IMR-90 (cell line): ENCODE data around the gene GIMAP1. TPM values are rescaled to one million over a fixed set of nuclear protein-coding genes. Genes with fewer than 3 reads are reported as not detected.

Experiments used
- ATAC-seq: fragments of 200-7000 bp; cut with Tn5 transposase; 2 replicates; pipeline ENCODE4 v1.9.1; 2020; ENCODE audit warnings: low read depth, mild to moderate bottlenecking, moderate library complexity
- BruUV-seq: library from RNA; stranded (reverse); fragments of 400-500 nt; replicated peaks from 2 replicates; lab custom pipeline; 2021; lab: Mats Ljungman, UMichigan
- CTCF ChIA-PET: fragments of 300-600 bp; formaldehyde crosslinking; extraction: SDS; loops from one replicate; lab custom pipeline; 2021; ENCODE audit warnings: antibody characterized with exemption; lab: Yijun Ruan, JAX
- POLR2A ChIA-PET: fragments of 300-600 bp; sonication (Branson Sonifier 250); formaldehyde crosslinking; loops from one replicate; lab custom pipeline; 2022; ENCODE audit warnings: antibody characterized with exemption; ENCODE audit not compliant: unreplicated experiment; lab: Charles Lee
- DNase-seq: peaks from one replicate; pipeline ENCODE4 v3.0.0; 2013
- H2AFZ ChIP-seq: replicated peaks from 2 replicates; pipeline ENCODE3; 2013; ENCODE audit warnings: low read length, mild to moderate bottlenecking; ENCODE audit not compliant: poor library complexity
- H2AK5ac ChIP-seq: 2 replicates; pipeline ENCODE4 v1.6.1; 2013; ENCODE audit warnings: low read depth, low read length, inconsistent platforms
- H2AK9ac ChIP-seq: replicated peaks from 2 replicates; pipeline ENCODE3; 2013; ENCODE audit warnings: mild to moderate bottlenecking, low read depth, low read length, moderate library complexity; ENCODE audit not compliant: poor library complexity
- H2BK120ac ChIP-seq: 2 replicates; pipeline ENCODE4 v1.6.1; 2013; ENCODE audit warnings: low read depth, low read length, inconsistent platforms
- H2BK15ac ChIP-seq: 3 replicates; pipeline ENCODE4 v1.6.1; 2013; ENCODE audit warnings: low read depth, low read length, inconsistent platforms
- H2BK20ac ChIP-seq: 2 replicates; pipeline ENCODE4 v1.6.1; 2013; ENCODE audit warnings: low read depth, mild to moderate bottlenecking, inconsistent platforms, low read length, moderate library complexity
- H2BK5ac ChIP-seq: 2 replicates; pipeline ENCODE4 v1.6.1; 2013; ENCODE audit warnings: mild to moderate bottlenecking, low read depth, low read length, inconsistent platforms; ENCODE audit not compliant: poor library complexity, severe bottlenecking
- H3K14ac ChIP-seq: replicated peaks from 2 replicates; pipeline ENCODE4 v1.6.1; 2013; ENCODE audit warnings: low read depth, low read length, inconsistent platforms
- H3K18ac ChIP-seq: 2 replicates; pipeline ENCODE4 v1.6.1; 2013; ENCODE audit warnings: low read depth, low read length, control low read depth
- H3K23ac ChIP-seq: 2 replicates; pipeline ENCODE4 v1.6.1; 2013; ENCODE audit warnings: low read depth, low read length, inconsistent platforms
- H3K27ac ChIP-seq: 2 replicates; pipeline ENCODE4 v1.5.1; 2013; ENCODE audit warnings: mild to moderate bottlenecking, control low read depth, low read length; ENCODE audit not compliant: insufficient read depth
- H3K27me3 ChIP-seq: 2 replicates; pipeline ENCODE4 v1.6.1; 2013; ENCODE audit warnings: low read length; ENCODE audit not compliant: control insufficient read depth, insufficient read depth
- H3K36me3 ChIP-seq: 2 replicates; pipeline ENCODE4 v1.6.1; 2013; ENCODE audit warnings: low read length, mixed read lengths; ENCODE audit not compliant: control insufficient read depth, insufficient read depth
- H3K4ac ChIP-seq: 2 replicates; pipeline ENCODE4 v1.6.1; 2013; ENCODE audit warnings: low read depth, low read length, inconsistent platforms
- H3K4me1 ChIP-seq: 2 replicates; pipeline ENCODE4 v1.6.1; 2013; ENCODE audit warnings: low read length, mixed read lengths; ENCODE audit not compliant: control insufficient read depth, insufficient read depth
- H3K4me2 ChIP-seq: 2 replicates; pipeline ENCODE4 v1.6.1; 2013; ENCODE audit warnings: low read depth, mild to moderate bottlenecking, control low read depth, low read length, moderate library complexity
- H3K4me3 ChIP-seq: 2 replicates; pipeline ENCODE4 v1.5.1; 2013; ENCODE audit warnings: low read depth, mild to moderate bottlenecking, control low read depth, low read length, moderate library complexity; ENCODE audit not compliant: insufficient read depth
- H3K56ac ChIP-seq: 2 replicates; pipeline ENCODE4 v1.6.1; 2013; ENCODE audit warnings: low read length, inconsistent platforms; ENCODE audit not compliant: insufficient read depth; ENCODE audit errors: extremely low read depth
- H3K79me1 ChIP-seq, 2 experiments: 2 replicates each; pipeline ENCODE4 v1.6.1; 2013; ENCODE audit warnings: low read length in 2 of 2, inconsistent platforms in 1 of 2, low read depth in 1 of 2
- H3K9ac ChIP-seq: 2 replicates; pipeline ENCODE4 v1.6.1; 2013; ENCODE audit warnings: low read depth, low read length, control low read depth
- H3K9me1 ChIP-seq: 2 replicates; pipeline ENCODE4 v1.6.1; 2013; ENCODE audit warnings: low read length, inconsistent platforms; ENCODE audit not compliant: insufficient read depth
- H3K9me3 ChIP-seq: 2 replicates; pipeline ENCODE4 v1.6.1; 2013; ENCODE audit warnings: low read length; ENCODE audit not compliant: control insufficient read depth, insufficient read depth
- H4K20me1 ChIP-seq: 2 replicates; pipeline ENCODE4 v1.6.1; 2013; ENCODE audit warnings: low read length, inconsistent platforms; ENCODE audit not compliant: insufficient read depth
- H4K5ac ChIP-seq: 2 replicates; pipeline ENCODE4 v1.6.1; 2013; ENCODE audit warnings: mild to moderate bottlenecking, low read depth, low read length, control low read depth
- H4K8ac ChIP-seq, 2 experiments: 2 replicates each; pipeline ENCODE4 v1.6.1; 2013; ENCODE audit warnings: low read depth in 2 of 2, low read length in 2 of 2, control low read depth in 1 of 2, inconsistent platforms in 1 of 2
- H4K91ac ChIP-seq: 2 replicates; pipeline ENCODE4 v1.6.1; 2013; ENCODE audit warnings: low read depth, low read length, inconsistent platforms; ENCODE audit not compliant: insufficient read depth
- BHLHE40 ChIP-seq: fragments of 150-350 bp; IDR thresholded peaks from 2 replicates; pipeline ENCODE4 v1.6.1; 2016; ENCODE audit warnings: mild to moderate bottlenecking, low read depth, low read length
- CEBPB ChIP-seq: IDR thresholded peaks from 2 replicates; pipeline ENCODE4 v1.6.1; 2012; ENCODE audit warnings: low read depth, low read length, improper control_type of control experiment
- FOS ChIP-seq: fragments of 150-350 bp; IDR thresholded peaks from 2 replicates; pipeline ENCODE4 v1.6.1; 2016; ENCODE audit warnings: low read depth, low read length
- MAZ ChIP-seq: IDR thresholded peaks from 2 replicates; pipeline ENCODE4 v1.6.1; 2012; ENCODE audit warnings: low read depth, mild to moderate bottlenecking, low read length, improper control_type of control experiment, moderate library complexity, borderline replicate concordance
- MXI1 ChIP-seq: IDR thresholded peaks from 2 replicates; pipeline ENCODE4 v1.6.1; 2012; ENCODE audit warnings: low read depth, mild to moderate bottlenecking, low read length, moderate library complexity, borderline replicate concordance
- NFE2L2 ChIP-seq: fragments of 150-350 bp; IDR thresholded peaks from 2 replicates; pipeline ENCODE4 v1.6.1; 2016; ENCODE audit warnings: low read depth, mild to moderate bottlenecking, low read length
- POLR2A ChIP-seq: IDR thresholded peaks from 2 replicates; pipeline ENCODE4 v1.6.1; 2012; ENCODE audit warnings: mild to moderate bottlenecking, low read depth, low read length
- RAD21 ChIP-seq: IDR thresholded peaks from 2 replicates; pipeline ENCODE4 v1.6.1; 2012; ENCODE audit warnings: low read length, improper control_type of control experiment
- RFX5 ChIP-seq: IDR thresholded peaks from 2 replicates; pipeline ENCODE4 v1.8.0; 2012; ENCODE audit warnings: low read depth, mild to moderate bottlenecking, low read length, moderate library complexity
- SMC3 ChIP-seq: fragments of 150-350 bp; IDR thresholded peaks from 2 replicates; pipeline ENCODE4 v1.6.1; 2016; ENCODE audit warnings: low read depth, mild to moderate bottlenecking, antibody characterized with exemption, low read length, moderate library complexity
- WGBS, 2 experiments: methylation state at CpG; one replicate each; pipeline versions ENCODE4 v1.1.5 to v1.1.7; 2013; ENCODE audit warnings: missing lambda C conversion rate in 2 of 2; ENCODE audit not compliant: insufficient read length in 1 of 2; ENCODE audit errors: extremely low coverage in 2 of 2; 5-methylcytosine and 5-hydroxymethylcytosine counted together
- dilution Hi-C: fragments of 300-500 bp; cut with HindIII; formaldehyde crosslinking; loops from one replicate; pipeline ENCODE4 v1.14.3; 2018; ENCODE audit warnings: low sequenced_read_pairs; ENCODE audit not compliant: unreplicated experiment
- in situ Hi-C: fragments of 300-500 bp; cut with MboI; formaldehyde crosslinking; loops from 3 replicates; pipeline ENCODE4 v1.14.3; 2019; ENCODE audit warnings: low sequenced_read_pairs, inconsistent platforms, mixed read lengths
- intact Hi-C: fragments of 100-400 bp; cut with micrococcal nuclease; formaldehyde crosslinking; loops from 2 replicates; pipeline ENCODE4 v1.10.0; 2022
- polyA plus RNA-seq, 3 experiments: library from polyadenylated mRNA; depleted of rRNA; stranded (reverse); fragments of >200 nt; gene quantifications; 2 replicates each; pipeline ENCODE4 v1.2.3, GENCODE V29; 2012; ENCODE audit warnings: low replicate concordance in 1 of 3
- total RNA-seq: library from RNA; depleted of rRNA; stranded (reverse); fragments of >200 nt; gene quantifications from 2 replicates; pipeline ENCODE4 v1.2.3, GENCODE V29; 2012; rRNA removed
- TF ChIP-seq, protein P1 (sequence below): fragments of 150-350 bp; IDR thresholded peaks from 2 replicates; pipeline ENCODE4 v1.6.1; 2017; ENCODE audit warnings: mild to moderate bottlenecking, antibody characterized with exemption, low read length, low read depth

GIMAP1 gene
- total and polyA plus RNA-seq, 2 of the 4 experiments (the other 2 are of a cell fraction): not detected

DNA sequence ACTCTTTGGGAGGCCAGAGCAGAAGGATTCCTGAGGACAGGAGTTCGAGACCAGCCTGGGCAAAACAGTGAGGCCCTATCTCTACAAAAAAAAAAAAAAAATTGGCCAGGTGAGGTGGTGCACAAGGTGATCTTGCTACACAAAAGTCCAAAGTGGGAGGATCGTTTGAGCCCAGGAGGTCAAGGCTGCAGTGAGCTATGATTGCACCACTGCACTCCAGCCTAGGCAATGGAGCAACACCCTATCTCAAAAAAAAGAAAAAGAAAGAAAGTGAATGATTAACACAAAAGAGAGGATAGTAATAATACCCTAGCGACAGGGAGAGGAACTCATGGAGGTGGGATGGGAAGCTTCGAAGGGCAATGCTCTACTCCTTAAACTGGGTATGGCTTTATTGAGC lies 53.4 kb downstream of the GIMAP1 start:
- no peaks in the 10 kb centered on the region for H4K20me1 ChIP-seq
- H3K9ac ChIP-seq: no peak overlapping the region
- DNase-seq: no peak
- no peak overlapping the region for H3K18ac ChIP-seq
- no peak overlapping the region for H3K27ac ChIP-seq
- H3K14ac ChIP-seq: no peak overlapping the region
- H3K4me1 ChIP-seq: no peaks in the 10 kb centered on the region
- no peak overlapping the region for H3K23ac ChIP-seq
- ATAC-seq: no peak
- in situ Hi-C loops: no loop called here
- H3K9me1 ChIP-seq: no peaks in the 10 kb centered on the region
- H3K4me3 ChIP-seq: no peak overlapping the region
- H2BK20ac ChIP-seq: no peak overlapping the region
- H3K4ac ChIP-seq: no peak overlapping the region
- no peak overlapping the region for H4K8ac ChIP-seq
- no peak overlapping the region for H4K91ac ChIP-seq
- no peaks in the 10 kb centered on the region for H3K79me1 ChIP-seq
- WGBS, 2 experiments: no CpG with 5 or more reads among the region's 4 CpGs
- H3K56ac ChIP-seq: no peak overlapping the region
- no TSS peak for BruUV-seq
- ChIA-PET CTCF (interaction anchor here (0.6 to 0.7 kb wide), 2 partner anchors 194 to 242 kb away, joined by 3 read pairs; no protein-coding TSS in a partner anchor), POLR2A (no interaction called here)
- no peak overlapping the region for H2AK5ac ChIP-seq
- H3K4me2 ChIP-seq: no peak overlapping the region
- no peak overlapping the region for H2BK120ac ChIP-seq
- intact Hi-C loops: no loop called here
- dilution Hi-C loops: no loop called here
- no peak overlapping the region for H2AFZ ChIP-seq
- H2AK9ac ChIP-seq: no peak overlapping the region
- H3K36me3 ChIP-seq: peaks cover 5% of the 10 kb centered on the region; the same call in 1 of the 2 replicates
- no peak overlapping the region for H4K5ac ChIP-seq
- H3K9me3 ChIP-seq: no peaks in the 10 kb centered on the region
- H2BK5ac ChIP-seq: no peak overlapping the region
- no peak for TF ChIP-seq POLR2A
- no peak for TF ChIP-seq RAD21
- TF ChIP-seq, protein P1, sequence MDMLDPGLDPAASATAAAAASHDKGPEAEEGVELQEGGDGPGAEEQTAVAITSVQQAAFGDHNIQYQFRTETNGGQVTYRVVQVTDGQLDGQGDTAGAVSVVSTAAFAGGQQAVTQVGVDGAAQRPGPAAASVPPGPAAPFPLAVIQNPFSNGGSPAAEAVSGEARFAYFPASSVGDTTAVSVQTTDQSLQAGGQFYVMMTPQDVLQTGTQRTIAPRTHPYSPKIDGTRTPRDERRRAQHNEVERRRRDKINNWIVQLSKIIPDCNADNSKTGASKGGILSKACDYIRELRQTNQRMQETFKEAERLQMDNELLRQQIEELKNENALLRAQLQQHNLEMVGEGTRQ: no peak
- TF ChIP-seq RFX5: no peak
- TF ChIP-seq SMC3: no peak
- no peak for TF ChIP-seq FOS
- no peak for TF ChIP-seq BHLHE40
- no peak for TF ChIP-seq NFE2L2
- no peak for TF ChIP-seq MXI1
- no peak for TF ChIP-seq CEBPB
- no peak for TF ChIP-seq MAZ
- no peak overlapping the region for H2BK15ac ChIP-seq
- H3K27me3 ChIP-seq: no peaks in the 10 kb centered on the region

Other genes starting within 250 kb of the GIMAP1 start
- not detected in 2 replicates for gene GIMAP7, start 201.7 kb upstream of the GIMAP1 start, total RNA-seq
- not detected in 2 replicates for gene GIMAP7, start 201.7 kb upstream of the GIMAP1 start, polyA plus RNA-seq (2012; rRNA removed)
- gene GIMAP4, start 149.2 kb upstream of the GIMAP1 start, total RNA-seq: not detected in 2 replicates
- gene GIMAP4, start 149.2 kb upstream of the GIMAP1 start, polyA plus RNA-seq (2012; rRNA removed): not detected in 2 replicates
- not detected in 2 replicates for gene GIMAP6, start 84.2 kb upstream of the GIMAP1 start, total RNA-seq
- gene GIMAP6, start 84.2 kb upstream of the GIMAP1 start, polyA plus RNA-seq (2012; rRNA removed): not detected in 2 replicates
- gene GIMAP2, start 30.9 kb upstream of the GIMAP1 start, total RNA-seq: under 0.01 TPM in 1 of 2 replicates, not detected in the other
- not detected in 2 replicates for gene GIMAP2, start 30.9 kb upstream of the GIMAP1 start, polyA plus RNA-seq (2012; rRNA removed)
- not detected in 2 replicates for gene GIMAP5, start 20.8 kb downstream of the GIMAP1 start, total RNA-seq
- gene GIMAP5, start 20.8 kb downstream of the GIMAP1 start, polyA plus RNA-seq (2012; rRNA removed): not detected in 2 replicates
- not detected in 2 replicates for gene TMEM176B, start 83.8 kb downstream of the GIMAP1 start, total RNA-seq
- gene TMEM176B, start 83.8 kb downstream of the GIMAP1 start, polyA plus RNA-seq (2012; rRNA removed): not detected in 2 replicates
- not detected in 2 replicates for gene TMEM176A, start 84.2 kb downstream of the GIMAP1 start, total RNA-seq
- not detected in 2 replicates for gene TMEM176A, start 84.2 kb downstream of the GIMAP1 start, polyA plus RNA-seq (2012; rRNA removed)
- not detected in 2 replicates for gene AOC1, start 135.9 kb downstream of the GIMAP1 start, total RNA-seq
- not detected in 2 replicates for gene AOC1, start 135.9 kb downstream of the GIMAP1 start, polyA plus RNA-seq (2012; rRNA removed)